ENCODE measurements around the gene TRIM31. TPM values are rescaled to one million over a fixed set of nuclear protein-coding genes. Genes with fewer than 3 reads are reported as not detected.

Gene TRIM31
- total RNA-seq, 1 experiment from 2014 or later, result 0.13 TPM

DNA sequence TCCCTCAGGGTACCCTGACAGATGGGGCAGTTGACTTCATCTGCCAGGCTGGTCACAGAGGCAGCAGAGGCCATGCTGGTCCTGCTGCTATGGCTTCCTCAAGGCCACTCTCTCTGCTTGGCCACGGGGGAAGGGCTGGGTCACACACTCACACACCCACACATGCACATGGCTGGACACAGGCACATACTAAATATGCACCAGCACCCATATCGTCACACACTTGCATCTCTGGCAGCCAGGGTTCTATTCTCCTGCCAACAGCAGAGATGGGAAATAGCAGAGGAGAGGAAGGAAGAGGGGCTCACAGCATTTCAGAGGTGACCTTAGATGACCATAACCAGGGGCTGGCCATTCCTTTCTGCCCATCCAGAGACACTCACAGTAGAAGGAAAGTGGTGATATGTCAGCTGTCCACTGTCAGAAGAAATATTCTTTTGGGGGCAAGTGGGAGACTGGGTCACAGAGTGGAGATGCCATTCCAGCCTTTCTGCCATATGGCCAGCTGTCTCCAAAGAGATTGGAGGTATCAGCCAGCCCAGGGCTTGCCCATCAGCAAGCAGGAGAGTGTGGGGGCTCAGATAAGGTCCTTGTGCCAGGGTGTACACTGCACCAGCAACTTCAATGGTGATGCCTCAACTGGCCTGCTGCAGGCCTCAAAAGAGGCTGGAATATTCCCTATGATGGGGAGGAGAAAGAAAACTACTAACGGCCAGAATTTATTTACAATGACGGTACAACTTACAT is 48.1 kb upstream of the TRIM31 start, which contains the start of gene TRIM10 (continued):
- TF ChIP-seq, protein P1, sequence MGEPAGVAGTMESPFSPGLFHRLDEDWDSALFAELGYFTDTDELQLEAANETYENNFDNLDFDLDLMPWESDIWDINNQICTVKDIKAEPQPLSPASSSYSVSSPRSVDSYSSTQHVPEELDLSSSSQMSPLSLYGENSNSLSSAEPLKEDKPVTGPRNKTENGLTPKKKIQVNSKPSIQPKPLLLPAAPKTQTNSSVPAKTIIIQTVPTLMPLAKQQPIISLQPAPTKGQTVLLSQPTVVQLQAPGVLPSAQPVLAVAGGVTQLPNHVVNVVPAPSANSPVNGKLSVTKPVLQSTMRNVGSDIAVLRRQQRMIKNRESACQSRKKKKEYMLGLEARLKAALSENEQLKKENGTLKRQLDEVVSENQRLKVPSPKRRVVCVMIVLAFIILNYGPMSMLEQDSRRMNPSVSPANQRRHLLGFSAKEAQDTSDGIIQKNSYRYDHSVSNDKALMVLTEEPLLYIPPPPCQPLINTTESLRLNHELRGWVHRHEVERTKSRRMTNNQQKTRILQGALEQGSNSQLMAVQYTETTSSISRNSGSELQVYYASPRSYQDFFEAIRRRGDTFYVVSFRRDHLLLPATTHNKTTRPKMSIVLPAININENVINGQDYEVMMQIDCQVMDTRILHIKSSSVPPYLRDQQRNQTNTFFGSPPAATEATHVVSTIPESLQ (CRISPR knock-in tag; IDR thresholded peaks at IDR 0.05), result no peak
- TF ChIP-seq ZNF416 (CRISPR knock-in tag; IDR thresholded peaks at IDR 0.05), result no peak
- TF ChIP-seq GRHL2 (CRISPR knock-in tag; IDR thresholded peaks at IDR 0.05; ENCODE audit: insufficient replicate concordance, severe bottlenecking), result no peak
- TF ChIP-seq EMX1 (CRISPR knock-in tag; IDR thresholded peaks at IDR 0.05), result no peak

DNA sequence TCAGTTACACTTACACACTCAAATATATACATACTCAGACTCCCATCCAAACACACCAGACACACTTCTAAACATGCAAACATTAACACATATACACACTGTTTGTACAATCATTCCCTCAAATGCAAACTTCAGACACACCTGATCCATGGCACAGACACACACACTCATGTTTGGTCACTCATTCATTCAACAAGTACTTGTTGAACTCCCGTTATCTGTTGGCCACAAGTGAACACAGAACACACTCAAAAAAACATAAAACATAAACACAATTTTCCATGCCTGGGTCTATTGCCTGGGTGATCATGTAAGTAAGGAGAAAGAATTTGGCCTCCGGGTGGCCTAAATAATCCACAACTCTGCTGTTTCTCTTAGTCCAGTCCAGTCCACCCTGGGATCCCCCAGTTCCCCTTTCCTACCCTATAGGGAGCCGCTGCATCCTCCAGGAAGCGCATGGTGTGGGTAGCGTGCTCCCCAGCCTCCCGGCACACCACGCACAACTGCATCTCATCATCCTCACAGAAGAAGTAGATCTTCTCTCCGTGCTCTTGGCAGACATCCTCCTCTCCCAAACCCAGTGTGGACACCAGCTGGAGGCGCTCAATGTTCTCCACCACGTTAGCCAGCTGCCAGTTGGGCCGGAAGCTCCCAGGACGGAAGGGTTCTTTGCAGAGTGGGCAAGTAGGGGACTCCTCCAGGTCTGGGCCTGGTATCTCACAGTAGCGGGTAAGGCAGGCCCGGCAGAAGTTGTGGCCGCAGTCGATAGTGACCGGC is 47.3 kb upstream of the TRIM31 start:
- no peak for ATAC-seq
- CTCF ChIA-PET, result no interaction called here
- no peak overlapping the region for H3K4me3 Mint-ChIP-seq
- H3K27ac Mint-ChIP-seq, result no peak overlapping the region
- TF ChIP-seq ZNF121 (CRISPR knock-in tag; IDR thresholded peaks at IDR 0.05) (no peak), ZNF416 (CRISPR knock-in tag; IDR thresholded peaks at IDR 0.05) (no peak), FOXP1 (CRISPR knock-in tag; IDR thresholded peaks at IDR 0.05; ENCODE audit: borderline replicate concordance) (no peak)
- TF ChIP-seq, protein P2, sequence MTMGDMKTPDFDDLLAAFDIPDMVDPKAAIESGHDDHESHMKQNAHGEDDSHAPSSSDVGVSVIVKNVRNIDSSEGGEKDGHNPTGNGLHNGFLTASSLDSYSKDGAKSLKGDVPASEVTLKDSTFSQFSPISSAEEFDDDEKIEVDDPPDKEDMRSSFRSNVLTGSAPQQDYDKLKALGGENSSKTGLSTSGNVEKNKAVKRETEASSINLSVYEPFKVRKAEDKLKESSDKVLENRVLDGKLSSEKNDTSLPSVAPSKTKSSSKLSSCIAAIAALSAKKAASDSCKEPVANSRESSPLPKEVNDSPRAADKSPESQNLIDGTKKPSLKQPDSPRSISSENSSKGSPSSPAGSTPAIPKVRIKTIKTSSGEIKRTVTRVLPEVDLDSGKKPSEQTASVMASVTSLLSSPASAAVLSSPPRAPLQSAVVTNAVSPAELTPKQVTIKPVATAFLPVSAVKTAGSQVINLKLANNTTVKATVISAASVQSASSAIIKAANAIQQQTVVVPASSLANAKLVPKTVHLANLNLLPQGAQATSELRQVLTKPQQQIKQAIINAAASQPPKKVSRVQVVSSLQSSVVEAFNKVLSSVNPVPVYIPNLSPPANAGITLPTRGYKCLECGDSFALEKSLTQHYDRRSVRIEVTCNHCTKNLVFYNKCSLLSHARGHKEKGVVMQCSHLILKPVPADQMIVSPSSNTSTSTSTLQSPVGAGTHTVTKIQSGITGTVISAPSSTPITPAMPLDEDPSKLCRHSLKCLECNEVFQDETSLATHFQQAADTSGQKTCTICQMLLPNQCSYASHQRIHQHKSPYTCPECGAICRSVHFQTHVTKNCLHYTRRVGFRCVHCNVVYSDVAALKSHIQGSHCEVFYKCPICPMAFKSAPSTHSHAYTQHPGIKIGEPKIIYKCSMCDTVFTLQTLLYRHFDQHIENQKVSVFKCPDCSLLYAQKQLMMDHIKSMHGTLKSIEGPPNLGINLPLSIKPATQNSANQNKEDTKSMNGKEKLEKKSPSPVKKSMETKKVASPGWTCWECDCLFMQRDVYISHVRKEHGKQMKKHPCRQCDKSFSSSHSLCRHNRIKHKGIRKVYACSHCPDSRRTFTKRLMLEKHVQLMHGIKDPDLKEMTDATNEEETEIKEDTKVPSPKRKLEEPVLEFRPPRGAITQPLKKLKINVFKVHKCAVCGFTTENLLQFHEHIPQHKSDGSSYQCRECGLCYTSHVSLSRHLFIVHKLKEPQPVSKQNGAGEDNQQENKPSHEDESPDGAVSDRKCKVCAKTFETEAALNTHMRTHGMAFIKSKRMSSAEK (CRISPR knock-in tag; IDR thresholded peaks at IDR 0.05; ENCODE audit: borderline replicate concordance), result no peak
- peaks cover 5% of the 10 kb centered on the region for H3K4me1 Mint-ChIP-seq
- H3K36me3 Mint-ChIP-seq, result no peaks in the 10 kb centered on the region
- POLR2A ChIA-PET, result no interaction called here
- no peaks in the 10 kb centered on the region for H3K9me3 Mint-ChIP-seq
- DNase-seq (ENCODE audit: low spot score), result no peak
- H3K27me3 Mint-ChIP-seq (ENCODE audit: low read depth), result peaks cover 30% of the 10 kb centered on the region

DNA sequence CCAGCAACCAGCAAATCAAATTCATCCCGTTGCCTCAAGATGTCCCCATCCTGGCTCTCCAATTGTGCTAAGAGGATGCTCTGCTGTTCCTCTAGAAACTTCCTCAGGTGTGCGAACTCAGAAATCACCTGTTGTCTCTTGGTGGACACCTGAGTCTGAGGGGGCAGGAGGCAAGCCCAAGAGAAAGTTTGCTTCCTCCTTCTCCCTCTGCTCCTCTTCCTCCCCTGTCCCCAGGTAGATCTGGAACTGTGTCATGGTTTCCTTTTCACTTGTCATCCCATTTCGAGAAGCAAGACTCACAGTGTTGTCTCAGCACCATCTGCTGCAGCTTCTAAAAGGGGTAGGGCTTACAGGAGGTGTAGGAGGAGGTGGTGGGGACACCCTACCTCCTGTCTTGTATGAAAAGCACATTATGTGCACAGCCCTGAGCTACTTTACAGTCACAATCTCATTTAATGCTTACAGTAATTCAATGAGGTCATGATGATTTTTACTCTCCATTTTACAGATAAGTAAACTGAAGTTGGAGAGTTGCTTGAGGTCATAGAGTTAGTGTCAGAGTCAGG is 45.7 kb upstream of the TRIM31 start:
- POLR2A ChIA-PET, result no interaction called here
- peaks cover 29% of the 10 kb centered on the region for H3K27me3 Mint-ChIP-seq (ENCODE audit: low read depth)
- no peak for DNase-seq (ENCODE audit: low spot score)

More for the DNA sequence above, 45.7 kb upstream of the TRIM31 start:
- Mint-ChIP-seq H3K4me3 (no peak overlapping the region), H3K4me1 (peaks cover 2% of the 10 kb centered on the region), H3K27ac (no peak overlapping the region), H3K36me3 (no peaks in the 10 kb centered on the region), H3K9me3 (no peaks in the 10 kb centered on the region)
- CTCF ChIA-PET, result interaction anchor here (0.9 kb wide), 1 partner anchor 199 kb away, joined by 3 read pairs; no protein-coding TSS in a partner anchor
- no peak for ATAC-seq
- TF ChIP-seq TCF7 (CRISPR knock-in tag; IDR thresholded peaks at IDR 0.05; ENCODE audit: low read depth), result no peak
- TF ChIP-seq, protein P3, sequence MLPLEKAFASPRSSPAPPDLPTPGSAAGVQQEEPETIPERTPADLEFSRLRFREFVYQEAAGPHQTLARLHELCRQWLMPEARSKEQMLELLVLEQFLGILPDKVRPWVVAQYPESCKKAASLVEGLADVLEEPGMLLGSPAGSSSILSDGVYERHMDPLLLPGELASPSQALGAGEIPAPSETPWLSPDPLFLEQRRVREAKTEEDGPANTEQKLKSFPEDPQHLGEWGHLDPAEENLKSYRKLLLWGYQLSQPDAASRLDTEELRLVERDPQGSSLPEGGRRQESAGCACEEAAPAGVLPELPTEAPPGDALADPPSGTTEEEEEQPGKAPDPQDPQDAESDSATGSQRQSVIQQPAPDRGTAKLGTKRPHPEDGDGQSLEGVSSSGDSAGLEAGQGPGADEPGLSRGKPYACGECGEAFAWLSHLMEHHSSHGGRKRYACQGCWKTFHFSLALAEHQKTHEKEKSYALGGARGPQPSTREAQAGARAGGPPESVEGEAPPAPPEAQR (CRISPR knock-in tag; IDR thresholded peaks at IDR 0.05), result no peak
- TF ChIP-seq, protein P4, sequence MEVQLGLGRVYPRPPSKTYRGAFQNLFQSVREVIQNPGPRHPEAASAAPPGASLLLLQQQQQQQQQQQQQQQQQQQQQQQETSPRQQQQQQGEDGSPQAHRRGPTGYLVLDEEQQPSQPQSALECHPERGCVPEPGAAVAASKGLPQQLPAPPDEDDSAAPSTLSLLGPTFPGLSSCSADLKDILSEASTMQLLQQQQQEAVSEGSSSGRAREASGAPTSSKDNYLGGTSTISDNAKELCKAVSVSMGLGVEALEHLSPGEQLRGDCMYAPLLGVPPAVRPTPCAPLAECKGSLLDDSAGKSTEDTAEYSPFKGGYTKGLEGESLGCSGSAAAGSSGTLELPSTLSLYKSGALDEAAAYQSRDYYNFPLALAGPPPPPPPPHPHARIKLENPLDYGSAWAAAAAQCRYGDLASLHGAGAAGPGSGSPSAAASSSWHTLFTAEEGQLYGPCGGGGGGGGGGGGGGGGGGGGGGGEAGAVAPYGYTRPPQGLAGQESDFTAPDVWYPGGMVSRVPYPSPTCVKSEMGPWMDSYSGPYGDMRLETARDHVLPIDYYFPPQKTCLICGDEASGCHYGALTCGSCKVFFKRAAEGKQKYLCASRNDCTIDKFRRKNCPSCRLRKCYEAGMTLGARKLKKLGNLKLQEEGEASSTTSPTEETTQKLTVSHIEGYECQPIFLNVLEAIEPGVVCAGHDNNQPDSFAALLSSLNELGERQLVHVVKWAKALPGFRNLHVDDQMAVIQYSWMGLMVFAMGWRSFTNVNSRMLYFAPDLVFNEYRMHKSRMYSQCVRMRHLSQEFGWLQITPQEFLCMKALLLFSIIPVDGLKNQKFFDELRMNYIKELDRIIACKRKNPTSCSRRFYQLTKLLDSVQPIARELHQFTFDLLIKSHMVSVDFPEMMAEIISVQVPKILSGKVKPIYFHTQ (CRISPR knock-in tag; IDR thresholded peaks at IDR 0.05), result no peak
